Caco-2 (cell line): ENCODE data around the gene NLRP11. TPM values are rescaled to one million over a fixed set of nuclear protein-coding genes. Genes with fewer than 3 reads are reported as not detected.
A peak's percentile ranks its signal among the peaks of the same experiment; 100 is the strongest.
"Not testable (repeated sequence)": the region's sequence is repeated elsewhere in the genome, so short reads cannot be mapped to it uniquely, and the experiment has no call there.

Experiments used
- BruUV-seq: library from RNA; stranded (reverse); fragments of 400-500 nt; replicated peaks from 2 replicates; lab custom pipeline; 2021; lab: Mats Ljungman, UMichigan
- CTCF ChIA-PET: fragments of 300-600 bp; sonication (Branson Sonifier 250); formaldehyde crosslinking; loops from one replicate; lab custom pipeline; 2022; ENCODE audit warnings: antibody characterized with exemption; lab: Charles Lee
- POLR2A ChIA-PET: fragments of 300-600 bp; sonication (Branson Sonifier 250); formaldehyde crosslinking; loops from one replicate; lab custom pipeline; 2022; ENCODE audit warnings: antibody characterized with exemption; lab: Charles Lee
- DNase-seq, 2 experiments: peaks; one replicate each; pipeline versions ENCODE4 v3.0.0 to v3.0.0-alpha.2; 2020 to 2022
- H3K27me3 ChIP-seq: replicated peaks from 2 replicates; pipeline ENCODE4 v1.6.0; 2011; ENCODE audit warnings: low read length; ENCODE audit not compliant: control insufficient read depth, insufficient read depth
- H3K36me3 ChIP-seq: 2 replicates; pipeline ENCODE4 v1.5.1; 2011; ENCODE audit warnings: low read length; ENCODE audit not compliant: control insufficient read depth, insufficient read depth
- H3K4me1 ChIP-seq: fragments of 250-450 bp; sonication (Bioruptor Pico); 2 replicates; pipeline ENCODE4 v1.5.1; 2020; ENCODE audit warnings: mild to moderate bottlenecking
- H3K4me3 ChIP-seq: 2 replicates; pipeline ENCODE4 v1.5.1; 2011; ENCODE audit warnings: low read depth, mild to moderate bottlenecking, control low read depth, low read length
- H3K9me3 ChIP-seq: fragments of 250-450 bp; sonication (Bioruptor Pico); 2 replicates; pipeline ENCODE4 v1.5.1; 2020; ENCODE audit warnings: mild to moderate bottlenecking, moderate library complexity
- H3K27ac Mint-ChIP-seq: one replicate; pipeline ENCODE4 v1.8.0; 2022; ENCODE audit warnings: mixed read lengths; ENCODE audit not compliant: unreplicated experiment
- H3K27me3 Mint-ChIP-seq: one replicate; pipeline ENCODE4 v1.8.0; 2022; ENCODE audit warnings: mixed read lengths; ENCODE audit not compliant: insufficient read depth, unreplicated experiment
- H3K36me3 Mint-ChIP-seq: one replicate; pipeline ENCODE4 v1.8.0; 2022; ENCODE audit warnings: mild to moderate bottlenecking, mixed read lengths; ENCODE audit not compliant: insufficient read depth, unreplicated experiment
- H3K4me1 Mint-ChIP-seq: one replicate; pipeline ENCODE4 v1.8.0; 2022; ENCODE audit warnings: low read depth, mixed read lengths; ENCODE audit not compliant: unreplicated experiment
- H3K4me3 Mint-ChIP-seq: one replicate; pipeline ENCODE4 v1.8.0; 2022; ENCODE audit warnings: mild to moderate bottlenecking, moderate library complexity, mixed read lengths; ENCODE audit not compliant: unreplicated experiment
- H3K9me3 Mint-ChIP-seq: one replicate; pipeline ENCODE4 v1.8.0; 2022; ENCODE audit warnings: mixed read lengths; ENCODE audit not compliant: unreplicated experiment
- intact Hi-C: fragments of 100-400 bp; cut with micrococcal nuclease; formaldehyde crosslinking; loops from one replicate; pipeline ENCODE4 v1.10.0; 2022; ENCODE audit not compliant: unreplicated experiment
- total RNA-seq: library from RNA; stranded (reverse); gene quantifications from 2 replicates; pipeline ENCODE4 v1.2.3, GENCODE V29; 2022
- TF ChIP-seq, protein P1 (sequence below), 2 experiments: fragments of 200-600 bp in 1 of 2; IDR thresholded peaks; 1 replicate in 1 of 2; 2 replicates in 1 of 2; pipeline versions ENCODE4 v1.5.1 to v1.8.0; 2011 to 2022; ENCODE audit warnings: antibody characterized with exemption in 1 of 2, control low read depth in 1 of 2, inconsistent platforms in 1 of 2, low read depth in 1 of 2, low read length in 1 of 2, mild to moderate bottlenecking in 1 of 2, moderate library complexity in 1 of 2; ENCODE audit not compliant: insufficient read depth in 1 of 2, severe bottlenecking in 1 of 2, unreplicated experiment in 1 of 2

NLRP11 gene
- total RNA-seq, 1 experiment from 2014 or later: 0.43 TPM

DNA sequence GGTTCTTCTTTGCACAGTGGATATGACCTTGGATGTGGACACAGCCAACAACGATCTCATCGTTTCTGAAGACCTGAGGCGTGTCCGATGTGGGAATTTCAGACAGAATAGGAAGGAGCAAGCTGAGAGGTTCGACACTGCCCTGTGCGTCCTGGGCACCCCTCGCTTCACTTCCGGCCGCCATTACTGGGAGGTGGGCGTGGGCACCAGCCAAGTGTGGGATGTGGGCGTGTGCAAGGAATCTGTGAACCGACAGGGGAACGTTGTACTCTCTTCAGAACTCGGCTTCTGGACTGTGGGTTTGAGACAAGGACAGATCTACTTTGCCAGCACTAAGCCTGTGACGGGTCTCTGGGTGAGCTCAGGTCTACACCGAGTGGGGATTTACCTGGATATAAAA lies 53.5 kb downstream of the NLRP11 start:
- ChIA-PET POLR2A (no interaction called here), CTCF (no interaction called here)
- Histone ChIP-seq H3K4me3 (no peak overlapping the region), H3K27me3 (no peaks in the 10 kb centered on the region), H3K9me3 (no peaks in the 10 kb centered on the region), H3K4me1 (no peaks in the 10 kb centered on the region), H3K36me3 (no peaks in the 10 kb centered on the region)
- Mint-ChIP-seq H3K4me1 (no peaks in the 10 kb centered on the region), H3K4me3 (no peak overlapping the region), H3K27ac (no peak overlapping the region), H3K9me3 (no peaks in the 10 kb centered on the region), H3K27me3 (peaks cover 26% of the 10 kb centered on the region), H3K36me3 (no peaks in the 10 kb centered on the region)
- no TSS peak for BruUV-seq
- DNase-seq: no peak
- intact Hi-C loops: no loop called here
- TF ChIP-seq, protein P1, sequence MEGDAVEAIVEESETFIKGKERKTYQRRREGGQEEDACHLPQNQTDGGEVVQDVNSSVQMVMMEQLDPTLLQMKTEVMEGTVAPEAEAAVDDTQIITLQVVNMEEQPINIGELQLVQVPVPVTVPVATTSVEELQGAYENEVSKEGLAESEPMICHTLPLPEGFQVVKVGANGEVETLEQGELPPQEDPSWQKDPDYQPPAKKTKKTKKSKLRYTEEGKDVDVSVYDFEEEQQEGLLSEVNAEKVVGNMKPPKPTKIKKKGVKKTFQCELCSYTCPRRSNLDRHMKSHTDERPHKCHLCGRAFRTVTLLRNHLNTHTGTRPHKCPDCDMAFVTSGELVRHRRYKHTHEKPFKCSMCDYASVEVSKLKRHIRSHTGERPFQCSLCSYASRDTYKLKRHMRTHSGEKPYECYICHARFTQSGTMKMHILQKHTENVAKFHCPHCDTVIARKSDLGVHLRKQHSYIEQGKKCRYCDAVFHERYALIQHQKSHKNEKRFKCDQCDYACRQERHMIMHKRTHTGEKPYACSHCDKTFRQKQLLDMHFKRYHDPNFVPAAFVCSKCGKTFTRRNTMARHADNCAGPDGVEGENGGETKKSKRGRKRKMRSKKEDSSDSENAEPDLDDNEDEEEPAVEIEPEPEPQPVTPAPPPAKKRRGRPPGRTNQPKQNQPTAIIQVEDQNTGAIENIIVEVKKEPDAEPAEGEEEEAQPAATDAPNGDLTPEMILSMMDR (IDR thresholded peaks at IDR 0.05; ENCODE audit: insufficient read depth in 1 of 2, low read depth in 1 of 2, low read length in 1 of 2, severe bottlenecking in 1 of 2, unreplicated experiment in 1 of 2): no peak

- BruUV-seq: no TSS peak
- H3K36me3 ChIP-seq: no peaks in the 10 kb centered on the region
- H3K4me1 Mint-ChIP-seq: no peaks in the 10 kb centered on the region
- no peaks in the 10 kb centered on the region for H3K27me3 ChIP-seq
- H3K4me3 ChIP-seq: no peak overlapping the region
- TF ChIP-seq, protein P1 (IDR thresholded peaks at IDR 0.05; ENCODE audit: insufficient read depth in 1 of 2, low read depth in 1 of 2, low read length in 1 of 2, severe bottlenecking in 1 of 2, unreplicated experiment in 1 of 2): peak; percentile 25 to 38
- peak in 1 of 2 experiments; percentile 41 for DNase-seq
- no peak overlapping the region for H3K27ac Mint-ChIP-seq
- H3K27me3 Mint-ChIP-seq: peaks cover 22% of the 10 kb centered on the region
- H3K9me3 Mint-ChIP-seq: no peaks in the 10 kb centered on the region
- H3K36me3 Mint-ChIP-seq: no peaks in the 10 kb centered on the region
- ChIA-PET CTCF (interaction anchor here (1.0 kb wide), 1 partner anchor 32 kb away, joined by 3 read pairs; no protein-coding TSS in a partner anchor), POLR2A (no interaction called here)
- intact Hi-C loops: no loop called here
- no peak overlapping the region for H3K4me3 Mint-ChIP-seq
- no peaks in the 10 kb centered on the region for H3K4me1 ChIP-seq
- H3K9me3 ChIP-seq: no peaks in the 10 kb centered on the region
Observed at GRCh38 chr19:55777528-55777927, 54.3 kb downstream of the NLRP11 start.

DNA sequence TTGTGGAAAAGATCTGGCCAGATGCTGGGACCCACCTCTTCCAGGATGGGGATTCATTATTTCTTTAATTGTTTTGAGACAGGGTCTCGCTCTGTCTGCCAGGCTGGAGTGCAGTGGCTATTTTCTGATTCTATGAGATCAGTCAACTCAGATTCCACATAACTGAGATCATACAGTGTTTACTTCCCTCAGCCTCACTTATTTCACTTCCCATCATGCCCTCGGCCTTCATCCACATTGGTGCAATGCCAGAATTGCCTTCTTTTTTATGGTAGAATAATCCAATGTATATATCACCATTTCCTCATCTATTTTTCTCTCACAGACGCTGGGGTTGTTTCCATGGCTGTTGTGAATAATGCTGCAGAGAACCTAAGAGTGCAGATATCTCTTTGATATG lies 62.2 kb downstream of the NLRP11 start:
- H3K27me3 Mint-ChIP-seq: peaks cover 27% of the 10 kb centered on the region
- H3K4me1 ChIP-seq, H3K9me3 Mint-ChIP-seq, H3K4me1 Mint-ChIP-seq, H3K27me3 ChIP-seq, H3K27ac Mint-ChIP-seq, H3K4me3 Mint-ChIP-seq, BruUV-seq, POLR2A ChIA-PET, H3K36me3 ChIP-seq, CTCF ChIA-PET, intact Hi-C loops, H3K36me3 Mint-ChIP-seq, H3K4me3 ChIP-seq, H3K9me3 ChIP-seq, DNase-seq: not testable (repeated sequence)

DNA sequence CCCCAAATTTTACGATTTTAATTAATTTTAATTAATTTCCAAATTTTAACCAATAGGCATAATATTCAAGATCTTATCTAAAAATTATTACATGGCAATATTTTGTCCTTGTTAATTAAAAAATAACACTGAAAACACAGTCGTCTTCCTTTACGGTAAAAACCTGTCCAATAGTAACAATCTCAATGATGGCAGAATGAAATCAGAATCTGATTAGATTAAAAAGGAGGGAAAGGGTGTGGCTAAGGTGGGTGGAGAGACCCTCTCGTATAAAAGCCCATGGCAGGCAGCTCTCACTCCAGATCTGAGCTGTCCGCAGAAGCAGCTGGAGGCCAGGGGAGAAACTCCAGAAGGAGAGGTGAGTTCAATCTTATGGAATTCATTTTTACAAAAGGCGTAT lies 63.0 kb downstream of the NLRP11 start, which contains the start of gene RFPL4AL1:
Gene RFPL4AL1, plus strand, starts transcription at position 301 of the 400 bp plus-strand sequence. CDS start 2,687 bp downstream, outside the sequence.
- DNase-seq, BruUV-seq, H3K4me3 ChIP-seq, H3K9me3 ChIP-seq, H3K4me1 Mint-ChIP-seq, H3K27me3 ChIP-seq, intact Hi-C loops, H3K36me3 Mint-ChIP-seq, CTCF ChIA-PET, H3K9me3 Mint-ChIP-seq, H3K27ac Mint-ChIP-seq, H3K4me3 Mint-ChIP-seq, H3K4me1 ChIP-seq, POLR2A ChIA-PET, H3K36me3 ChIP-seq: not testable (repeated sequence)
- peaks cover 27% of the 10 kb centered on the region for H3K27me3 Mint-ChIP-seq
